ENCODE measurements around the gene DDX11.
"Not testable (repeated sequence)": the region's sequence is repeated elsewhere in the genome, so short reads cannot be mapped to it uniquely, and the experiment has no call there.

Gene DDX11
- long read RNA-seq, donor 1, partial matches to known transcripts = 0 of 2 reads
- long read RNA-seq, donor 1, other reads (novel, unspliced or antisense) = 0 of 2 reads
- long read RNA-seq, donor 2 = 0 reads
- long read RNA-seq, donor 3, partial matches to known transcripts = 0 of 1 reads
- long read RNA-seq, donor 3, other reads (novel, unspliced or antisense) = 0 of 1 reads
- long read RNA-seq, donor 4 = 0 reads
- long read RNA-seq, donor 5, partial matches to known transcripts = 0 of 3 reads
- long read RNA-seq, donor 5, other reads (novel, unspliced or antisense) = 0 of 3 reads
- long read RNA-seq, donor 6, partial matches to known transcripts = 0 of 1 reads
- long read RNA-seq, donor 6, other reads (novel, unspliced or antisense) = 0 of 1 reads
- long read RNA-seq, donor 7, partial matches to known transcripts = 0 of 2 reads
- long read RNA-seq, donor 7, other reads (novel, unspliced or antisense) = 0 of 2 reads
- long read RNA-seq, donor 8, partial matches to known transcripts = 0 of 1 reads
- long read RNA-seq, donor 8, other reads (novel, unspliced or antisense) = 0 of 1 reads

GRCh38 chr12:31073527-31074332, at the start of gene DDX11:
Gene DDX11, plus strand, starts transcription at chr12:31073860. Its CDS starts 4,534 bp downstream, at chr12:31078394.
- DNase-seq = peak; percentile 98

- no peak for DNase-seq
Measured at GRCh38 chr12:31026202-31026601, 47.5 kb upstream of the DDX11 start.

- not testable (repeated sequence) for DNase-seq
Measured at GRCh38 chr12:31027006-31027405, 46.7 kb upstream of the DDX11 start.

GRCh38 chr12:31029468-31029867, 44.2 kb upstream of the DDX11 start:
- no peak for DNase-seq

- no peak for DNase-seq
Measured at GRCh38 chr12:31029916-31030562, 43.6 kb upstream of the DDX11 start.

- DNase-seq = no peak
Measured at GRCh38 chr12:31031951-31032335, 41.7 kb upstream of the DDX11 start.

- no peak for DNase-seq
Measured at GRCh38 chr12:31033146-31033545, 40.5 kb upstream of the DDX11 start.

- no peak for DNase-seq
Measured at GRCh38 chr12:31033681-31034080, 40.0 kb upstream of the DDX11 start.

GRCh38 chr12:31034372-31034771, 39.3 kb upstream of the DDX11 start:
- no peak for DNase-seq

- no peak for DNase-seq
Measured at GRCh38 chr12:31035226-31035625, 38.4 kb upstream of the DDX11 start.

GRCh38 chr12:31035967-31036665, 37.5 kb upstream of the DDX11 start:
- no peak for DNase-seq

GRCh38 chr12:31037028-31037427, 36.6 kb upstream of the DDX11 start:
- DNase-seq = no peak

GRCh38 chr12:31037931-31038330, 35.7 kb upstream of the DDX11 start:
- DNase-seq = no peak

- no peak for DNase-seq
Measured at GRCh38 chr12:31041033-31041564, 32.6 kb upstream of the DDX11 start.

GRCh38 chr12:31050143-31050542, 23.5 kb upstream of the DDX11 start:
- not testable (repeated sequence) for DNase-seq

GRCh38 chr12:31050548-31050947, 23.1 kb upstream of the DDX11 start:
- not testable (repeated sequence) for DNase-seq

GRCh38 chr12:31051692-31052091, 22.0 kb upstream of the DDX11 start:
- not testable (repeated sequence) for DNase-seq

- not testable (repeated sequence) for DNase-seq
Measured at GRCh38 chr12:31052121-31052520, 21.5 kb upstream of the DDX11 start.

- DNase-seq = not testable (repeated sequence)
Measured at GRCh38 chr12:31052666-31053439, 20.8 kb upstream of the DDX11 start.

- DNase-seq = not testable (repeated sequence)
Measured at GRCh38 chr12:31053944-31054343, 19.7 kb upstream of the DDX11 start.

- no peak for DNase-seq
Measured at GRCh38 chr12:31057671-31058070, 16.0 kb upstream of the DDX11 start.
